Measurements from ENCODE around the gene VSTM2L.

DNA sequence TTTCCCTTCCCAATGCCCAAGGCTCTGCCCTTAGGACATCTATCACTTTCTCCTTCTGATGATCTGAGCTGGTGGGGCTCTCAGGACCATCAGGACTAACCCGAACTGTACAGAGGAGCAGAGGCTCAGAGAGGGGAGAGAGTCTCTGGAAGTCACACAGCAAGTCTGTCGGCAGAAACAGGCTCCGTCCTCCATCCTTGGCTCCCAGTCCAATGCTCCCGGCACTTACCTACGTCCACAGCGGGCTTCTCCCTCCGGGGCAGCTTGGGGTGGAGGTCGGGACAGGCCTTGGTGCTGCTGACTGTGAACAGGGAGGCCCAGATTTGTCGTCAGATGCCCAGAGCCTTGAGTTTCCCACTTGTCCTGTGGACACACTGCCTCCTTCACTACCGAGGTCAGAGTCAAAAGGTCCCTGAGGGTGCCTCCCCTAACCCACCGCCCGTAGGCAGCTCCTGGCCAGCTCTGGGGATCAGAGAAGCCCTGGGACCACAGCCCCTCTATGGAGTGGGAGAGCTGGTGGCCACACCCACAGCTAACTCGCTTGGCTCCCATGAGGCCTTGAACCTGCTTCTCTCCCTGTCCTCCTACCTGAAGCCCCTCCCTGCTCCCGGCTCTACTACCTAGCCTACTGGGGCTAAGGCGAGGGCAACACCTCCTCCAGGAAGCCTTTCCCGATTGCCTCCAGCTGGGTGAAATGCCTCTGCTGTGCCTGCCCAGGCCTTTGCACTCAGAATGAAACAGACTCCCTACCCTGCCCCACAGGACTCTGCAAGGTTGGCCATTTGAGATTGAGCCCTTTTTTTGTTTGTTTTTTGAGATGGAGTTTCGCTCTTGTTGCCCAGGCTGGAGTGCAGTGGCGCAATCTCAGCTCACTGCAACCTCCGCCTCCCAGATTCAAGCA, 22.6 kb downstream of the VSTM2L start:
- TF ChIP-seq, protein P1, sequence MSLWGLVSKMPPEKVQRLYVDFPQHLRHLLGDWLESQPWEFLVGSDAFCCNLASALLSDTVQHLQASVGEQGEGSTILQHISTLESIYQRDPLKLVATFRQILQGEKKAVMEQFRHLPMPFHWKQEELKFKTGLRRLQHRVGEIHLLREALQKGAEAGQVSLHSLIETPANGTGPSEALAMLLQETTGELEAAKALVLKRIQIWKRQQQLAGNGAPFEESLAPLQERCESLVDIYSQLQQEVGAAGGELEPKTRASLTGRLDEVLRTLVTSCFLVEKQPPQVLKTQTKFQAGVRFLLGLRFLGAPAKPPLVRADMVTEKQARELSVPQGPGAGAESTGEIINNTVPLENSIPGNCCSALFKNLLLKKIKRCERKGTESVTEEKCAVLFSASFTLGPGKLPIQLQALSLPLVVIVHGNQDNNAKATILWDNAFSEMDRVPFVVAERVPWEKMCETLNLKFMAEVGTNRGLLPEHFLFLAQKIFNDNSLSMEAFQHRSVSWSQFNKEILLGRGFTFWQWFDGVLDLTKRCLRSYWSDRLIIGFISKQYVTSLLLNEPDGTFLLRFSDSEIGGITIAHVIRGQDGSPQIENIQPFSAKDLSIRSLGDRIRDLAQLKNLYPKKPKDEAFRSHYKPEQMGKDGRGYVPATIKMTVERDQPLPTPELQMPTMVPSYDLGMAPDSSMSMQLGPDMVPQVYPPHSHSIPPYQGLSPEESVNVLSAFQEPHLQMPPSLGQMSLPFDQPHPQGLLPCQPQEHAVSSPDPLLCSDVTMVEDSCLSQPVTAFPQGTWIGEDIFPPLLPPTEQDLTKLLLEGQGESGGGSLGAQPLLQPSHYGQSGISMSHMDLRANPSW (CRISPR knock-in tag; IDR thresholded peaks at IDR 0.05; ENCODE audit: borderline replicate concordance) = no peak
- TF ChIP-seq, protein P2, sequence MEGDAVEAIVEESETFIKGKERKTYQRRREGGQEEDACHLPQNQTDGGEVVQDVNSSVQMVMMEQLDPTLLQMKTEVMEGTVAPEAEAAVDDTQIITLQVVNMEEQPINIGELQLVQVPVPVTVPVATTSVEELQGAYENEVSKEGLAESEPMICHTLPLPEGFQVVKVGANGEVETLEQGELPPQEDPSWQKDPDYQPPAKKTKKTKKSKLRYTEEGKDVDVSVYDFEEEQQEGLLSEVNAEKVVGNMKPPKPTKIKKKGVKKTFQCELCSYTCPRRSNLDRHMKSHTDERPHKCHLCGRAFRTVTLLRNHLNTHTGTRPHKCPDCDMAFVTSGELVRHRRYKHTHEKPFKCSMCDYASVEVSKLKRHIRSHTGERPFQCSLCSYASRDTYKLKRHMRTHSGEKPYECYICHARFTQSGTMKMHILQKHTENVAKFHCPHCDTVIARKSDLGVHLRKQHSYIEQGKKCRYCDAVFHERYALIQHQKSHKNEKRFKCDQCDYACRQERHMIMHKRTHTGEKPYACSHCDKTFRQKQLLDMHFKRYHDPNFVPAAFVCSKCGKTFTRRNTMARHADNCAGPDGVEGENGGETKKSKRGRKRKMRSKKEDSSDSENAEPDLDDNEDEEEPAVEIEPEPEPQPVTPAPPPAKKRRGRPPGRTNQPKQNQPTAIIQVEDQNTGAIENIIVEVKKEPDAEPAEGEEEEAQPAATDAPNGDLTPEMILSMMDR (CRISPR knock-in tag; IDR thresholded peaks at IDR 0.05) = no peak
- TF ChIP-seq TBP (CRISPR knock-in tag; IDR thresholded peaks at IDR 0.05) (no peak), BORCS8-MEF2B (CRISPR knock-in tag; IDR thresholded peaks at IDR 0.05) (no peak)
- TF ChIP-seq, protein P3, sequence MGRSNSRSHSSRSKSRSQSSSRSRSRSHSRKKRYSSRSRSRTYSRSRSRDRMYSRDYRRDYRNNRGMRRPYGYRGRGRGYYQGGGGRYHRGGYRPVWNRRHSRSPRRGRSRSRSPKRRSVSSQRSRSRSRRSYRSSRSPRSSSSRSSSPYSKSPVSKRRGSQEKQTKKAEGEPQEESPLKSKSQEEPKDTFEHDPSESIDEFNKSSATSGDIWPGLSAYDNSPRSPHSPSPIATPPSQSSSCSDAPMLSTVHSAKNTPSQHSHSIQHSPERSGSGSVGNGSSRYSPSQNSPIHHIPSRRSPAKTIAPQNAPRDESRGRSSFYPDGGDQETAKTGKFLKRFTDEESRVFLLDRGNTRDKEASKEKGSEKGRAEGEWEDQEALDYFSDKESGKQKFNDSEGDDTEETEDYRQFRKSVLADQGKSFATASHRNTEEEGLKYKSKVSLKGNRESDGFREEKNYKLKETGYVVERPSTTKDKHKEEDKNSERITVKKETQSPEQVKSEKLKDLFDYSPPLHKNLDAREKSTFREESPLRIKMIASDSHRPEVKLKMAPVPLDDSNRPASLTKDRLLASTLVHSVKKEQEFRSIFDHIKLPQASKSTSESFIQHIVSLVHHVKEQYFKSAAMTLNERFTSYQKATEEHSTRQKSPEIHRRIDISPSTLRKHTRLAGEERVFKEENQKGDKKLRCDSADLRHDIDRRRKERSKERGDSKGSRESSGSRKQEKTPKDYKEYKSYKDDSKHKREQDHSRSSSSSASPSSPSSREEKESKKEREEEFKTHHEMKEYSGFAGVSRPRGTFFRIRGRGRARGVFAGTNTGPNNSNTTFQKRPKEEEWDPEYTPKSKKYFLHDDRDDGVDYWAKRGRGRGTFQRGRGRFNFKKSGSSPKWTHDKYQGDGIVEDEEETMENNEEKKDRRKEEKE (IDR thresholded peaks at IDR 0.05) = no peak

Measured in HepG2 (cell line).